Measurements from ENCODE around the gene HSPA9.

HSPA9 gene

GRCh38 chr5:138504799-138505198 lies 70.4 kb downstream of the HSPA9 start:
- Histone ChIP-seq H3K9ac (ENCODE audit: low read length in 2 of 2) (peak overlapping the region in 1 of 2 donors; percentile 16), H3K27ac (ENCODE audit: low read length) (peak overlapping the region; percentile 66), H3K36me3 (ENCODE audit: control insufficient read depth in 2 of 2, insufficient read depth in 2 of 2, low read length in 2 of 2) (peaks cover 11 to 20% of the 10 kb centered on the region in 2 donors), H3K9me3 (ENCODE audit: control insufficient read depth in 2 of 2, low read length in 2 of 2) (no peaks in the 10 kb centered on the region), H3K27me3 (ENCODE audit: control insufficient read depth in 1 of 2, insufficient read depth in 2 of 2, low read length in 2 of 2) (no peaks in the 10 kb centered on the region), H3K4me1 (ENCODE audit: control insufficient read depth, insufficient read depth, low read length) (peaks cover 29% of the 10 kb centered on the region), H3K4me3 (ENCODE audit: low read length in 2 of 2) (peak overlapping the region in 1 of 2 donors; percentile 22)
